K562 (cell line): ENCODE measurements around the gene LRP2. TPM values are rescaled to one million over a fixed set of nuclear protein-coding genes. Genes with fewer than 3 reads are reported as not detected.

Source experiments
- ATAC-seq: fragments of 200-7000 bp; cut with Tn5 transposase; 3 replicates; pipeline ENCODE4 v1.9.1; 2020; ENCODE audit warnings: moderate library complexity
- BruUV-seq: library from RNA; stranded (reverse); fragments of 400-500 nt; replicated peaks from 2 replicates; lab custom pipeline; 2021; lab: Mats Ljungman, UMichigan
- CTCF ChIA-PET: fragments of 300-600 bp; formaldehyde crosslinking; extraction: SDS; loops from one replicate; lab custom pipeline; 2021; ENCODE audit warnings: low intra/inter-chr PET ratio; lab: Yijun Ruan, JAX
- POLR2A ChIA-PET: fragments of 300-600, 350-650 bp; sonication (Branson Sonifier 250); formaldehyde crosslinking; extraction: SDS; loops from one replicate; lab custom pipeline; 2021; ENCODE audit warnings: antibody characterized with exemption, inconsistent platforms; lab: Yijun Ruan, JAX
- DNase-seq, 4 experiments: peaks; one replicate each; pipeline versions ENCODE4 v3.0.0 to v3.0.0-alpha.2; 2011 to 2018; ENCODE audit warnings: low spot score in 3 of 4, mixed read lengths in 3 of 4; ENCODE audit errors: extremely low read depth in 1 of 4
- FAIRE-seq: peaks from 2 replicates; lab custom pipeline; 2011; peaks lifted over from hg19 to GRCh38; lab: Jason Lieb, UNC
- H2AFZ ChIP-seq: 2 replicates; pipeline ENCODE4 v1.6.0; 2011; ENCODE audit warnings: low read depth, low read length, control low read depth, inconsistent platforms
- H3K27ac ChIP-seq: fragments of 200-600 bp; 3 replicates; pipeline ENCODE4 v1.8.0; 2011; ENCODE audit warnings: low read depth, mild to moderate bottlenecking, control low read depth, inconsistent platforms, low read length, moderate library complexity, mixed read lengths; ENCODE audit errors: extremely low read depth
- H3K27me3 ChIP-seq, 2 experiments: fragments of 300-600 bp in 1 of 2; 2 replicates in 1 of 2; 3 replicates in 1 of 2; pipeline versions ENCODE4 v1.6.0 to v1.8.0; 2011; ENCODE audit warnings: inconsistent platforms in 2 of 2, low read length in 2 of 2, mild to moderate bottlenecking in 1 of 2, mixed read lengths in 1 of 2, moderate library complexity in 1 of 2; ENCODE audit not compliant: control insufficient read depth in 2 of 2, insufficient read depth in 2 of 2
- H3K36me3 ChIP-seq: fragments of 300-600 bp; 3 replicates; pipeline ENCODE4 v1.8.0; 2011; ENCODE audit warnings: mild to moderate bottlenecking, low read length, inconsistent platforms; ENCODE audit not compliant: control insufficient read depth, insufficient read depth
- H3K4me1 ChIP-seq, 2 experiments: fragments of 200-600 bp in 1 of 2; replicated peaks in 1 of 2; 2 replicates in 1 of 2; 3 replicates in 1 of 2; pipeline versions ENCODE4 v1.5.1 to v1.8.0; 2011; ENCODE audit warnings: inconsistent platforms in 2 of 2, low read length in 2 of 2, mild to moderate bottlenecking in 1 of 2, mixed read lengths in 1 of 2, moderate library complexity in 1 of 2; ENCODE audit not compliant: control insufficient read depth in 2 of 2, insufficient read depth in 2 of 2
- H3K4me2 ChIP-seq: 2 replicates; pipeline ENCODE4 v1.6.1; 2011; ENCODE audit warnings: low read length, control low read depth, inconsistent platforms, mixed read lengths; ENCODE audit not compliant: insufficient read depth
- H3K4me3 ChIP-seq: fragments of 200-600 bp; sonication (generic), shearing (Covaris generic); 2 replicates; pipeline ENCODE4 v1.5.1; 2016; ENCODE audit warnings: control low read depth, inconsistent platforms
- H3K79me2 ChIP-seq: fragments of 200-600 bp; 3 replicates; pipeline ENCODE4 v1.8.0; 2011; ENCODE audit warnings: low read length, inconsistent platforms; ENCODE audit not compliant: control insufficient read depth, insufficient read depth
- H3K9ac ChIP-seq, 2 experiments: 2 replicates each; pipeline versions ENCODE4 v1.6.0 to v1.6.1; 2011; ENCODE audit warnings: low read depth in 2 of 2, low read length in 2 of 2, control low read depth in 1 of 2, inconsistent platforms in 1 of 2, mild to moderate bottlenecking in 1 of 2, mixed read lengths in 1 of 2; ENCODE audit not compliant: insufficient read depth in 1 of 2
- H3K9me1 ChIP-seq: one replicate; pipeline ENCODE4 v1.6.0; 2011; ENCODE audit warnings: inconsistent platforms, mild to moderate bottlenecking, low read length, moderate library complexity; ENCODE audit not compliant: control insufficient read depth, insufficient read depth
- H3K9me3 ChIP-seq: replicated peaks from 2 replicates; pipeline ENCODE4 v1.5.1; 2011; ENCODE audit warnings: low read depth, low read length, inconsistent platforms; ENCODE audit not compliant: control insufficient read depth, insufficient read depth
- H4K20me1 ChIP-seq: replicated peaks from 2 replicates; pipeline ENCODE4 v1.6.1; 2011; ENCODE audit warnings: low read length, inconsistent platforms, mixed read lengths; ENCODE audit not compliant: control insufficient read depth, insufficient read depth
- ATF7 ChIP-seq: fragments of 450-650 bp; IDR thresholded peaks from 2 replicates; pipeline ENCODE4 v1.7.1; 2014; ENCODE audit warnings: mild to moderate bottlenecking, moderate library complexity
- FOXA3 ChIP-seq, 2 experiments: fragments of 450-650 bp in 1 of 2; sonication (generic) in 1 of 2; formaldehyde crosslinking; IDR thresholded peaks in 1 of 2; conservative IDR thresholded peaks in 1 of 2; 2 replicates each; pipeline versions ENCODE4 v1.4.0 to v1.8.0; 2020 to 2022; ENCODE audit warnings: mild to moderate bottlenecking in 2 of 2, missing genetic modification reagents in 1 of 2
- LCOR ChIP-seq: sonication (generic); formaldehyde crosslinking; IDR thresholded peaks from 2 replicates; pipeline ENCODE4 v1.8.0; 2022; ENCODE audit warnings: mild to moderate bottlenecking, missing genetic modification reagents
- MAZ ChIP-seq, 2 experiments: fragments of 450-650 bp in 1 of 2; sonication (generic) in 1 of 2; formaldehyde crosslinking; IDR thresholded peaks in 1 of 2; conservative IDR thresholded peaks in 1 of 2; 2 replicates each; pipeline versions ENCODE4 v1.4.0 to v1.5.0; 2020; ENCODE audit warnings: mild to moderate bottlenecking in 1 of 2, missing genetic modification reagents in 1 of 2
- MECOM ChIP-seq: fragments of 250-450 bp; sonication (Bioruptor Pico); IDR thresholded peaks from 2 replicates; pipeline ENCODE4 v1.8.0; 2022; ENCODE audit warnings: inconsistent platforms
- NFYB ChIP-seq: IDR thresholded peaks from 2 replicates; pipeline ENCODE4 v1.6.1; 2011; ENCODE audit warnings: mild to moderate bottlenecking, moderate library complexity; ENCODE audit not compliant: insufficient read length; ENCODE audit errors: extremely low read depth
- RFX5 ChIP-seq: IDR thresholded peaks from 2 replicates; pipeline ENCODE4 v1.6.1; 2011; ENCODE audit warnings: low read depth, mild to moderate bottlenecking, improper control_type of control experiment, low read length
- SMAD4 ChIP-seq: fragments of 250-450 bp; sonication (Bioruptor Pico); conservative IDR thresholded peaks from 2 replicates; pipeline ENCODE4 v1.8.0; 2021; ENCODE audit warnings: inconsistent platforms, mild to moderate bottlenecking, moderate library complexity
- XRCC5 ChIP-seq: fragments of 200-400 bp; formaldehyde crosslinking; IDR thresholded peaks from 2 replicates; pipeline ENCODE4 v1.6.1; 2017; ENCODE audit warnings: low read depth, mild to moderate bottlenecking, low read length
- ZBTB11 ChIP-seq, 3 experiments: fragments of 200-800 bp in 1 of 3; fragments of 250-450 bp in 1 of 3; fragments of 450-650 bp in 1 of 3; sonication (Bioruptor Pico) in 1 of 3; sonication (Bioruptor generic) in 1 of 3; formaldehyde crosslinking in 1 of 3; IDR thresholded peaks; 2 replicates each; pipeline versions ENCODE4 v1.6.1 to v1.8.0; 2016 to 2022; ENCODE audit warnings: mild to moderate bottlenecking in 2 of 3, missing genetic modification characterization in 2 of 3, missing compliant biosample characterization in 1 of 3, moderate library complexity in 1 of 3
- ZNF584 ChIP-seq: fragments of 200-800 bp; sonication (Bioruptor generic); IDR thresholded peaks from 2 replicates; pipeline ENCODE4 v1.6.1; 2016; ENCODE audit warnings: low read depth, mild to moderate bottlenecking, missing genetic modification characterization, missing compliant biosample characterization
- WGBS: fragments of 100-300 bp; shearing (Covaris generic); methylation state at CpG from one replicate; pipeline ENCODE4 v1.1.6; 2016; ENCODE audit warnings: low coverage, mixed read lengths; ENCODE audit not compliant: insufficient coverage; ENCODE audit errors: missing lambda C conversion rate; 5-methylcytosine and 5-hydroxymethylcytosine counted together
- in situ Hi-C: fragments of 300-500 bp; cut with MboI; formaldehyde crosslinking; loops from 4 replicates; pipeline ENCODE4 v1.15.0; 2018; ENCODE audit warnings: inconsistent platforms, mixed read lengths
- intact Hi-C: fragments of 100-400 bp; cut with micrococcal nuclease; formaldehyde crosslinking; loops from 2 replicates; pipeline ENCODE4 v1.14.2; 2022
- polyA plus RNA-seq, 8 experiments: library from polyadenylated mRNA; depleted of rRNA in 4 of 8; stranded (reverse) in 5 of 8; unstranded in 3 of 8; fragments of >200 nt; fragmentation: Nextera tagmentation in 2 of 8; fragmentation: Illumina TruSeq in 1 of 8; extraction: Ambion mirVana in 2 of 8; extraction: Trizol in 1 of 8; gene quantifications; 2 replicates each; pipeline versions ENCODE4 v1.2.1 to v1.2.3, GENCODE V29; 2011 to 2014; ENCODE audit warnings: inconsistent platforms in 1 of 8, missing spikeins in 1 of 8
- total RNA-seq, 7 experiments: library from RNA; depleted of rRNA in 6 of 7; stranded (reverse); fragments of >200 nt in 6 of 7; fragmentation: Illumina TruSeq in 2 of 7; extraction: Trizol in 2 of 7; gene quantifications; 2 replicates each; pipeline versions ENCODE4 v1.2.1 to v1.2.3, GENCODE V29; 2011 to 2021; ENCODE audit warnings: low replicate concordance in 1 of 7

LRP2 gene
- total and polyA plus RNA-seq, 9 of the 15 experiments (the other 6 are each of a cell fraction or from before 2014, with no cell fraction given) = 0.04 to 0.18 (median 0.11) TPM; not detected in 1

- TF ChIP-seq ZBTB11 (CRISPR knock-in tag; IDR thresholded peaks at IDR 0.05) (no peak), ZNF584 (CRISPR knock-in tag) (peak; percentile 84), ATF7 (0 out of 2 replicates have a peak, but pooled peaks have one; percentile 11), SMAD4 (CRISPR knock-in tag) (peak; percentile 37; the same call in 1 of the 2 replicates)
- TF ChIP-seq, all 486 proteins: peak for 19
These were observed 124.4 kb downstream of the LRP2 start (continued) for GRCh38 chr2:169237939-169238338.

- no peaks in the 10 kb centered on the region for H4K20me1 ChIP-seq
- DNase-seq = no peak
- in situ Hi-C loops (no loop called here), intact Hi-C loops (no loop called here)
- no peak for FAIRE-seq
- H3K27me3 ChIP-seq = peaks cover 10 to 14% of the 10 kb centered on the region in 2 experiments; a peak in 4 of 5 replicates
- CTCF ChIA-PET = no interaction called here
- H3K9ac ChIP-seq = no peak overlapping the region
- H3K4me1 ChIP-seq = no peaks in the 10 kb centered on the region; a peak in 1 of 5 replicates
- POLR2A ChIA-PET = interaction anchor here (0.9 to 1.7 kb wide), 2 partner anchors 9 to 15 kb away, joined by 3 to 4 read pairs; no protein-coding TSS in a partner anchor
- no peak for TF ChIP-seq NFYB
- no peak for TF ChIP-seq RFX5
- TF ChIP-seq MAZ (CRISPR knock-in tag; conservative IDR thresholded peaks at IDR 0.05 in 1 of 2, IDR thresholded peaks at IDR 0.05 in 1 of 2) = 0 out of 4 replicates have a peak, but pooled peaks of 1 of the 2 experiments have one; percentile 1
- 0 out of 2 replicates have a peak, but pooled peaks have one; percentile 18 for TF ChIP-seq MECOM
- no peak for TF ChIP-seq XRCC5
- TF ChIP-seq FOXA3 (CRISPR knock-in tag; conservative IDR thresholded peaks at IDR 0.05 in 1 of 2, IDR thresholded peaks at IDR 0.05 in 1 of 2) = peak in 1 of 2 experiments; percentile 66; a peak in 2 of 4 replicates
- no peak for TF ChIP-seq LCOR (CRISPR knock-in tag)
- TF ChIP-seq, all 486 proteins: peak for 3
- Histone ChIP-seq H3K4me2 (no peak overlapping the region), H3K27ac (no peak overlapping the region), H3K36me3 (no peaks in the 10 kb centered on the region), H3K79me2 (no peaks in the 10 kb centered on the region), H3K9me3 (no peaks in the 10 kb centered on the region), H3K4me3 (no peak overlapping the region), H2AFZ (no peak overlapping the region), H3K9me1 (no peaks in the 10 kb centered on the region)
- BruUV-seq = no TSS peak
- ATAC-seq = no peak
- 7% methylated on average over 2 of the region's 2 CpGs for WGBS
These were observed 125.0 kb downstream of the LRP2 start for GRCh38 chr2:169237286-169237685.
